Measurements from ENCODE around the gene TDRD12. TPM values are rescaled to one million over a fixed set of nuclear protein-coding genes. Genes with fewer than 3 reads are reported as not detected.

Gene TDRD12
- total RNA-seq, 1 experiment from 2014 or later = 1.3 TPM

- Histone ChIP-seq H3K27me3 (ENCODE audit: insufficient read depth, low read length) (no peaks in the 10 kb centered on the region), H3K23ac (ENCODE audit: insufficient read length, low read depth, low read length) (no peak overlapping the region), H4K8ac (replicated peaks; ENCODE audit: insufficient read length, low read depth, low read length) (no peak overlapping the region), H2AFZ (ENCODE audit: low read length) (no peak overlapping the region), H3K9ac (ENCODE audit: extremely low read depth, insufficient read length, low read length) (no peak overlapping the region), H3K23me2 (ENCODE audit: insufficient read length, low read depth, low read length, poor library complexity, severe bottlenecking) (no peaks in the 10 kb centered on the region), H2BK120ac (ENCODE audit: low read depth, low read length, poor library complexity, severe bottlenecking) (no peak overlapping the region), H2BK12ac (ENCODE audit: insufficient read length, low read depth, low read length) (no peak overlapping the region), H2BK15ac (ENCODE audit: low read depth, low read length) (no peak overlapping the region), H2BK20ac (ENCODE audit: low read depth, low read length, poor library complexity, severe bottlenecking) (no peak overlapping the region), H3K4me1 (ENCODE audit: insufficient read depth, low read length) (no peaks in the 10 kb centered on the region), H3K79me2 (ENCODE audit: insufficient read depth, low read length) (no peaks in the 10 kb centered on the region), H4K5ac (ENCODE audit: insufficient read length, low read depth, low read length) (no peak overlapping the region), H4K91ac (ENCODE audit: insufficient read length, low read depth, low read length) (no peak overlapping the region), H3K79me1 (ENCODE audit: insufficient read depth, low read depth, low read length, poor library complexity, severe bottlenecking) (no peaks in the 10 kb centered on the region), H2BK5ac (ENCODE audit: insufficient read length, low read length) (no peak overlapping the region), H4K20me1 (ENCODE audit: control insufficient read depth, insufficient read depth, insufficient read length) (no peaks in the 10 kb centered on the region), H2AK5ac (ENCODE audit: insufficient read length, low read length) (no peak overlapping the region), H3K18ac (ENCODE audit: insufficient read length, low read depth, low read length) (no peak overlapping the region), H3K9me3 (ENCODE audit: control insufficient read depth, low read depth, low read length) (no peaks in the 10 kb centered on the region), H3T11ph (ENCODE audit: low read length) (no peak overlapping the region), H3K4ac (ENCODE audit: low read depth, low read length) (no peak overlapping the region), H3K56ac (ENCODE audit: insufficient read length, low read depth, low read length) (no peak overlapping the region), H3K27ac (ENCODE audit: insufficient read length, low read depth, low read length) (no peak overlapping the region), H3K14ac (ENCODE audit: insufficient read depth, low read length) (no peak overlapping the region), H3K4me2 (ENCODE audit: insufficient read depth, insufficient read length, low read length) (no peak overlapping the region)
- no CpG with 5 or more reads among the region's 5 CpGs for WGBS (ENCODE audit: extremely low coverage, insufficient read length, low lambda C conversion rate)
- Mint-ChIP-seq H3K4me3 (no peak overlapping the region), H3K4me1 (peaks cover 5 to 13% of the 10 kb centered on the region in 2 experiments), H3K36me3 (ENCODE audit: insufficient read depth in 1 of 3, low read depth in 3 of 3) (peaks cover 0 to 3% (median 3%) of the 10 kb centered on the region in 3 experiments; a peak in 3 of 7 replicates), H3K9me3 (peaks cover 0 to 5% of the 10 kb centered on the region in 2 experiments; a peak in 1 of 5 replicates), H3K27ac (peak overlapping the region in 1 of 3 experiments; percentile 74; a peak in 2 of 7 replicates), H3K27me3 (ENCODE audit: low read depth) (no peaks in the 10 kb centered on the region)
- TF ChIP-seq CTCF (conservative IDR thresholded peaks at IDR 0.05) = no peak
- no peak for DNase-seq
Measured at GRCh38 chr19:32717496-32717895, 2.1 kb upstream of the TDRD12 start.

Data from H9 (cell line).